ENCODE results near the gene SUCO. TPM values are rescaled to one million over a fixed set of nuclear protein-coding genes. Genes with fewer than 3 reads are reported as not detected.

SUCO gene
- total RNA-seq, 1 experiment from 2014 or later = 37.7 TPM

DNA sequence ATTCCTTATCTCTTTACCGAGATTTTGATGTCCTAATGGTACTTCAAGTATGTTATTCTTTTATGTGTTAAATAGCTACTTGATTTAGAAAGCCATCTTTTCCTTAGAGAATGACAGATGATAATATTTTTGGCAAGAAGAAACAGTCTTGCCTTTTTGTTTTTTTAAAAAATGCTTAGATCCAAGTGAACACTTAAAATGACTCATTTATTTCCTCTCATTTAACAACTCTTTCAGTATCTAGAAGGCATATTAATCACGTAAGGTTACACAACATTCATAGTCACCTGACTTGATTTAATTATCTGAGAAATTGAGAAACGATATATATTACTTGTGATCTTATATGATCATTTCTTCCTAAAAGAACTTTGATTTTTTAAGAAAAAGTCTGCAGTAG lies 52.4 kb downstream of the SUCO start:
- Histone ChIP-seq H3K4me1 (ENCODE audit: insufficient read depth, low read length) (no peaks in the 10 kb centered on the region; the same call in 1 of the 2 replicates), H3K27ac (ENCODE audit: insufficient read length, low read depth, low read length) (no peak overlapping the region), H3T11ph (ENCODE audit: low read length) (no peak overlapping the region), H2BK5ac (ENCODE audit: insufficient read length, low read length) (no peak overlapping the region), H3K9ac (ENCODE audit: extremely low read depth, insufficient read length, low read length) (no peak overlapping the region), H4K91ac (ENCODE audit: insufficient read length, low read depth, low read length) (no peak overlapping the region), H2AK5ac (ENCODE audit: insufficient read length, low read length) (no peak overlapping the region), H3K56ac (ENCODE audit: insufficient read length, low read depth, low read length) (no peak overlapping the region), H2BK15ac (ENCODE audit: low read depth, low read length) (no peak overlapping the region), H3K14ac (ENCODE audit: insufficient read depth, low read length) (no peak overlapping the region), H4K8ac (replicated peaks; ENCODE audit: insufficient read length, low read depth, low read length) (no peak overlapping the region), H3K4ac (ENCODE audit: low read depth, low read length) (no peak overlapping the region), H3K27me3 (ENCODE audit: insufficient read depth, low read length) (no peaks in the 10 kb centered on the region), H3K79me1 (ENCODE audit: insufficient read depth, low read depth, low read length, poor library complexity, severe bottlenecking) (no peaks in the 10 kb centered on the region), H3K9me3 (ENCODE audit: control insufficient read depth, low read depth, low read length) (no peaks in the 10 kb centered on the region), H2BK20ac (ENCODE audit: low read depth, low read length, poor library complexity, severe bottlenecking) (no peak overlapping the region), H3K4me2 (ENCODE audit: insufficient read depth, insufficient read length, low read length) (no peak overlapping the region), H3K79me2 (ENCODE audit: insufficient read depth, low read length) (no peaks in the 10 kb centered on the region), H2BK12ac (ENCODE audit: insufficient read length, low read depth, low read length) (no peak overlapping the region), H3K18ac (ENCODE audit: insufficient read length, low read depth, low read length) (no peak overlapping the region), H2AFZ (ENCODE audit: low read length) (no peak overlapping the region), H3K23me2 (ENCODE audit: insufficient read length, low read depth, low read length, poor library complexity, severe bottlenecking) (no peaks in the 10 kb centered on the region), H4K20me1 (ENCODE audit: control insufficient read depth, insufficient read depth, insufficient read length) (no peaks in the 10 kb centered on the region), H3K23ac (ENCODE audit: insufficient read length, low read depth, low read length) (no peak overlapping the region), H2BK120ac (ENCODE audit: low read depth, low read length, poor library complexity, severe bottlenecking) (no peak overlapping the region), H4K5ac (ENCODE audit: insufficient read length, low read depth, low read length) (no peak overlapping the region)
- Mint-ChIP-seq H3K9me3 (no peaks in the 10 kb centered on the region), H3K4me3 (no peak overlapping the region), H3K27ac (no peak overlapping the region), H3K27me3 (ENCODE audit: low read depth) (no peaks in the 10 kb centered on the region), H3K4me1 (peaks cover 29 to 30% of the 10 kb centered on the region in 2 experiments), H3K36me3 (ENCODE audit: insufficient read depth in 1 of 3, low read depth in 3 of 3) (peaks cover 22 to 31% (median 30%) of the 10 kb centered on the region in 3 experiments)
- DNase-seq = no peak
- no CpG with 5 or more reads among the region's 3 CpGs for WGBS (ENCODE audit: extremely low coverage, insufficient read length, low lambda C conversion rate)
- TF ChIP-seq, protein P1, sequence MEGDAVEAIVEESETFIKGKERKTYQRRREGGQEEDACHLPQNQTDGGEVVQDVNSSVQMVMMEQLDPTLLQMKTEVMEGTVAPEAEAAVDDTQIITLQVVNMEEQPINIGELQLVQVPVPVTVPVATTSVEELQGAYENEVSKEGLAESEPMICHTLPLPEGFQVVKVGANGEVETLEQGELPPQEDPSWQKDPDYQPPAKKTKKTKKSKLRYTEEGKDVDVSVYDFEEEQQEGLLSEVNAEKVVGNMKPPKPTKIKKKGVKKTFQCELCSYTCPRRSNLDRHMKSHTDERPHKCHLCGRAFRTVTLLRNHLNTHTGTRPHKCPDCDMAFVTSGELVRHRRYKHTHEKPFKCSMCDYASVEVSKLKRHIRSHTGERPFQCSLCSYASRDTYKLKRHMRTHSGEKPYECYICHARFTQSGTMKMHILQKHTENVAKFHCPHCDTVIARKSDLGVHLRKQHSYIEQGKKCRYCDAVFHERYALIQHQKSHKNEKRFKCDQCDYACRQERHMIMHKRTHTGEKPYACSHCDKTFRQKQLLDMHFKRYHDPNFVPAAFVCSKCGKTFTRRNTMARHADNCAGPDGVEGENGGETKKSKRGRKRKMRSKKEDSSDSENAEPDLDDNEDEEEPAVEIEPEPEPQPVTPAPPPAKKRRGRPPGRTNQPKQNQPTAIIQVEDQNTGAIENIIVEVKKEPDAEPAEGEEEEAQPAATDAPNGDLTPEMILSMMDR (conservative IDR thresholded peaks at IDR 0.05) = no peak

Measured in H9 (cell line).